IgD-negative memory B cell (primary cell): ENCODE results near the gene ASB4. TPM values are rescaled to one million over a fixed set of nuclear protein-coding genes. Genes with fewer than 3 reads are reported as not detected.
A peak's percentile ranks its signal among the peaks of the same experiment; 100 is the strongest.

Experiments used
- H3K27ac Mint-ChIP-seq, 3 donors: one replicate each; pipeline ENCODE4 v1.8.0; 2020 to 2022; ENCODE audit warnings: mild to moderate bottlenecking in 3 of 3, mixed read lengths in 3 of 3, moderate library complexity in 1 of 3
- H3K27me3 Mint-ChIP-seq: one replicate; pipeline ENCODE4 v1.8.0; 2021; ENCODE audit warnings: mixed read lengths
- H3K36me3 Mint-ChIP-seq: one replicate; pipeline ENCODE4 v1.8.0; 2020; ENCODE audit warnings: mild to moderate bottlenecking, mixed read lengths
- H3K4me1 Mint-ChIP-seq, 3 donors: one replicate each; pipeline ENCODE4 v1.8.0; 2020 to 2022; ENCODE audit warnings: mixed read lengths in 3 of 3, mild to moderate bottlenecking in 1 of 3
- H3K4me3 Mint-ChIP-seq, 4 donors: one replicate each; pipeline ENCODE4 v1.8.0; 2020 to 2022; ENCODE audit warnings: mild to moderate bottlenecking in 4 of 4, mixed read lengths in 4 of 4, moderate library complexity in 3 of 4
- H3K9me3 Mint-ChIP-seq, 3 donors: one replicate each; pipeline ENCODE4 v1.8.0; 2020 to 2021; ENCODE audit warnings: mixed read lengths in 3 of 3, mild to moderate bottlenecking in 1 of 3
- polyA plus RNA-seq: library from polyadenylated mRNA; unstranded; fragments of 300-500 nt; fragmentation: Illumina TruSeq; gene quantifications from one replicate; pipeline ENCODE4 v1.2.3, GENCODE V29; 2021

Gene ASB4
- polyA plus RNA-seq, 1 donor from 2014 or later, result not detected

- peaks cover 7 to 8% (median 7%) of the 10 kb centered on the region in 3 donors for H3K4me1 Mint-ChIP-seq
- no peak overlapping the region for H3K27ac Mint-ChIP-seq
- no peak overlapping the region for H3K4me3 Mint-ChIP-seq
- H3K27me3 Mint-ChIP-seq, result no peaks in the 10 kb centered on the region
- H3K36me3 Mint-ChIP-seq, result no peaks in the 10 kb centered on the region
- H3K9me3 Mint-ChIP-seq, result no peaks in the 10 kb centered on the region
These were observed 13.1 kb upstream of the ASB4 start for GRCh38 chr7:95472581-95473161.

GRCh38 chr7:95473276-95473985 is 12.3 kb upstream of the ASB4 start:
- peaks cover 4 to 7% (median 7%) of the 10 kb centered on the region in 3 donors for H3K4me1 Mint-ChIP-seq
- H3K9me3 Mint-ChIP-seq, result no peaks in the 10 kb centered on the region
- H3K4me3 Mint-ChIP-seq, result no peak overlapping the region
- H3K27me3 Mint-ChIP-seq, result no peaks in the 10 kb centered on the region
- no peak overlapping the region for H3K27ac Mint-ChIP-seq
- H3K36me3 Mint-ChIP-seq, result no peaks in the 10 kb centered on the region

- Mint-ChIP-seq H3K36me3 (no peaks in the 10 kb centered on the region), H3K4me1 (peaks cover 0 to 1% (median 0%) of the 10 kb centered on the region in 3 donors), H3K9me3 (no peaks in the 10 kb centered on the region), H3K27me3 (no peaks in the 10 kb centered on the region), H3K27ac (peak overlapping the region in 1 of 3 donors; percentile 41), H3K4me3 (no peak overlapping the region)
These were observed 9.5 kb upstream of the ASB4 start for GRCh38 chr7:95476072-95476847.

GRCh38 chr7:95476904-95477594 is 8.7 kb upstream of the ASB4 start:
- H3K27me3 Mint-ChIP-seq, result no peaks in the 10 kb centered on the region
- no peaks in the 10 kb centered on the region for H3K9me3 Mint-ChIP-seq
- H3K27ac Mint-ChIP-seq, result no peak overlapping the region
- peaks cover 0 to 1% (median 0%) of the 10 kb centered on the region in 3 donors for H3K4me1 Mint-ChIP-seq
- H3K36me3 Mint-ChIP-seq, result no peaks in the 10 kb centered on the region
- H3K4me3 Mint-ChIP-seq, result no peak overlapping the region

- H3K4me1 Mint-ChIP-seq, result peaks cover 0 to 2% (median 1%) of the 10 kb centered on the region in 3 donors
- no peaks in the 10 kb centered on the region for H3K27me3 Mint-ChIP-seq
- no peaks in the 10 kb centered on the region for H3K36me3 Mint-ChIP-seq
- no peak overlapping the region for H3K27ac Mint-ChIP-seq
- no peaks in the 10 kb centered on the region for H3K9me3 Mint-ChIP-seq
- peak overlapping the region in 1 of 4 donors; percentile 26 for H3K4me3 Mint-ChIP-seq
These were observed 7.3 kb upstream of the ASB4 start for GRCh38 chr7:95478272-95479037.

GRCh38 chr7:95479992-95480624 is 5.6 kb upstream of the ASB4 start:
- no peak overlapping the region for H3K27ac Mint-ChIP-seq
- H3K9me3 Mint-ChIP-seq, result no peaks in the 10 kb centered on the region
- H3K27me3 Mint-ChIP-seq, result no peaks in the 10 kb centered on the region
- H3K4me1 Mint-ChIP-seq, result peaks cover 0 to 2% (median 1%) of the 10 kb centered on the region in 3 donors
- no peaks in the 10 kb centered on the region for H3K36me3 Mint-ChIP-seq
- no peak overlapping the region for H3K4me3 Mint-ChIP-seq

- no peak overlapping the region for H3K27ac Mint-ChIP-seq
- no peaks in the 10 kb centered on the region for H3K36me3 Mint-ChIP-seq
These were observed 4.2 kb upstream of the ASB4 start for GRCh38 chr7:95481271-95482165.

GRCh38 chr7:95482424-95482823 is 3.3 kb upstream of the ASB4 start:
- Mint-ChIP-seq H3K27me3 (peaks cover 3% of the 10 kb centered on the region), H3K36me3 (no peaks in the 10 kb centered on the region), H3K4me3 (no peak overlapping the region), H3K4me1 (peaks cover 0 to 2% (median 1%) of the 10 kb centered on the region in 3 donors), H3K9me3 (no peaks in the 10 kb centered on the region), H3K27ac (no peak overlapping the region)

More at GRCh38 chr7:95481271-95482165, 4.2 kb upstream of the ASB4 start:
- H3K4me3 Mint-ChIP-seq, result peak overlapping the region in 1 of 4 donors; percentile 14
- peaks cover 3% of the 10 kb centered on the region for H3K27me3 Mint-ChIP-seq
- no peaks in the 10 kb centered on the region for H3K9me3 Mint-ChIP-seq
- H3K4me1 Mint-ChIP-seq, result peaks cover 0 to 2% (median 1%) of the 10 kb centered on the region in 3 donors

GRCh38 chr7:95490231-95490762 is 4.6 kb downstream of the ASB4 start:
- Mint-ChIP-seq H3K36me3 (no peaks in the 10 kb centered on the region), H3K27ac (no peak overlapping the region), H3K4me3 (no peak overlapping the region), H3K9me3 (no peaks in the 10 kb centered on the region), H3K27me3 (peaks cover 6% of the 10 kb centered on the region), H3K4me1 (no peaks in the 10 kb centered on the region)

- no peaks in the 10 kb centered on the region for H3K36me3 Mint-ChIP-seq
- no peak overlapping the region for H3K4me3 Mint-ChIP-seq
- H3K4me1 Mint-ChIP-seq, result no peaks in the 10 kb centered on the region
- H3K9me3 Mint-ChIP-seq, result no peaks in the 10 kb centered on the region
- peaks cover 4% of the 10 kb centered on the region for H3K27me3 Mint-ChIP-seq
- H3K27ac Mint-ChIP-seq, result no peak overlapping the region
These were observed 5.5 kb downstream of the ASB4 start for GRCh38 chr7:95491201-95491600.

- Mint-ChIP-seq H3K36me3 (no peaks in the 10 kb centered on the region), H3K4me3 (no peak overlapping the region), H3K27ac (no peak overlapping the region), H3K9me3 (no peaks in the 10 kb centered on the region), H3K4me1 (no peaks in the 10 kb centered on the region), H3K27me3 (peaks cover 3% of the 10 kb centered on the region)
These were observed 6.0 kb downstream of the ASB4 start for GRCh38 chr7:95491634-95492314.

GRCh38 chr7:95493247-95493646 is 7.5 kb downstream of the ASB4 start:
- no peak overlapping the region for H3K4me3 Mint-ChIP-seq
- no peak overlapping the region for H3K27ac Mint-ChIP-seq
- H3K36me3 Mint-ChIP-seq, result no peaks in the 10 kb centered on the region

More at GRCh38 chr7:95493247-95493646, 7.5 kb downstream of the ASB4 start:
- H3K9me3 Mint-ChIP-seq, result peaks cover 0 to 3% (median 0%) of the 10 kb centered on the region in 3 donors
- H3K4me1 Mint-ChIP-seq, result no peaks in the 10 kb centered on the region
- peaks cover 3% of the 10 kb centered on the region for H3K27me3 Mint-ChIP-seq
